K562 (cell line): ENCODE results near the gene SLC1A7.

Experiments
- ARHGAP35 ChIP-seq: fragments of 450-650 bp; IDR thresholded peaks from 2 replicates; pipeline ENCODE4 v1.6.1; 2018; ENCODE audit not compliant: partially characterized antibody
- BACH1 ChIP-seq: fragments of 200-800 bp; sonication (Bioruptor generic); IDR thresholded peaks from 2 replicates; pipeline ENCODE4 v1.6.1; 2016; ENCODE audit warnings: missing genetic modification characterization, missing compliant biosample characterization
- CHD2 ChIP-seq: IDR thresholded peaks from 2 replicates; pipeline ENCODE4 v1.6.1; 2011; ENCODE audit warnings: low read depth, low read length
- CTCF ChIP-seq, 3 experiments: IDR thresholded peaks in 2 of 3; conservative IDR thresholded peaks in 1 of 3; 2 replicates each; pipeline ENCODE4 v1.5.1; 2011 to 2012; ENCODE audit warnings: low read length in 3 of 3, mild to moderate bottlenecking in 3 of 3, control low read depth in 2 of 3, improper control_type of control experiment in 1 of 3, inconsistent platforms in 1 of 3, low read depth in 1 of 3, mixed read lengths in 1 of 3, moderate library complexity in 1 of 3; ENCODE audit not compliant: insufficient read depth in 2 of 3
- ELF1 ChIP-seq: fragments of 200-800 bp; sonication (Bioruptor generic); IDR thresholded peaks from 2 replicates; pipeline ENCODE4 v1.6.1; 2016; ENCODE audit warnings: missing genetic modification characterization, missing compliant biosample characterization
- EP300 ChIP-seq: IDR thresholded peaks from 2 replicates; pipeline ENCODE4 v1.6.1; 2012; ENCODE audit warnings: low read length, improper control_type of control experiment
- ETS1 ChIP-seq: conservative IDR thresholded peaks from 2 replicates; pipeline ENCODE4 v1.6.1; 2011; ENCODE audit warnings: low read depth, mild to moderate bottlenecking, low read length; ENCODE audit not compliant: control insufficient read depth
- NFYB ChIP-seq: IDR thresholded peaks from 2 replicates; pipeline ENCODE4 v1.6.1; 2011; ENCODE audit warnings: mild to moderate bottlenecking, moderate library complexity; ENCODE audit not compliant: insufficient read length; ENCODE audit errors: extremely low read depth
- POLR2A ChIP-seq: fragments of 450-650 bp; conservative IDR thresholded peaks from 2 replicates; pipeline ENCODE4 v1.6.1; 2016
- RFX5 ChIP-seq: IDR thresholded peaks from 2 replicates; pipeline ENCODE4 v1.6.1; 2011; ENCODE audit warnings: low read depth, mild to moderate bottlenecking, improper control_type of control experiment, low read length
- U2AF2 ChIP-seq: fragments of 200-400 bp; formaldehyde crosslinking; optimal IDR thresholded peaks from 2 replicates; pipeline ENCODE3; 2017; ENCODE audit warnings: low read depth, mild to moderate bottlenecking, low read length
- ZBTB11 ChIP-seq, 3 experiments: fragments of 200-800 bp in 1 of 3; fragments of 250-450 bp in 1 of 3; fragments of 450-650 bp in 1 of 3; sonication (Bioruptor Pico) in 1 of 3; sonication (Bioruptor generic) in 1 of 3; formaldehyde crosslinking in 1 of 3; IDR thresholded peaks; 2 replicates each; pipeline versions ENCODE4 v1.6.1 to v1.8.0; 2016 to 2022; ENCODE audit warnings: mild to moderate bottlenecking in 2 of 3, missing genetic modification characterization in 2 of 3, missing compliant biosample characterization in 1 of 3, moderate library complexity in 1 of 3

- TF ChIP-seq ARHGAP35 = no peak
- TF ChIP-seq ZBTB11 (CRISPR knock-in tag; IDR thresholded peaks at IDR 0.05) = no peak
- TF ChIP-seq POLR2A = no peak
- no peak for TF ChIP-seq BACH1 (tag)
- no peak for TF ChIP-seq CTCF (IDR thresholded peaks at IDR 0.05 in 2 of 3, conservative IDR thresholded peaks at IDR 0.05 in 1 of 3; ENCODE audit: insufficient read depth in 2 of 3, low read depth in 1 of 3, low read length in 3 of 3)
- no peak for TF ChIP-seq ELF1 (tag)
- TF ChIP-seq CHD2 = no peak
- TF ChIP-seq EP300 = no peak
- TF ChIP-seq NFYB = no peak
- TF ChIP-seq RFX5 = no peak
- no peak for TF ChIP-seq ETS1
- TF ChIP-seq U2AF2 = no peak
These were observed 8.4 kb downstream of the SLC1A7 start for GRCh38 chr1:53134042-53134485.
